ENCODE results near the gene FGD4. TPM values are rescaled to one million over a fixed set of nuclear protein-coding genes. Genes with fewer than 3 reads are reported as not detected.

FGD4 gene
- total RNA-seq, 1 experiment from 2014 or later, result 39.7 TPM

DNA sequence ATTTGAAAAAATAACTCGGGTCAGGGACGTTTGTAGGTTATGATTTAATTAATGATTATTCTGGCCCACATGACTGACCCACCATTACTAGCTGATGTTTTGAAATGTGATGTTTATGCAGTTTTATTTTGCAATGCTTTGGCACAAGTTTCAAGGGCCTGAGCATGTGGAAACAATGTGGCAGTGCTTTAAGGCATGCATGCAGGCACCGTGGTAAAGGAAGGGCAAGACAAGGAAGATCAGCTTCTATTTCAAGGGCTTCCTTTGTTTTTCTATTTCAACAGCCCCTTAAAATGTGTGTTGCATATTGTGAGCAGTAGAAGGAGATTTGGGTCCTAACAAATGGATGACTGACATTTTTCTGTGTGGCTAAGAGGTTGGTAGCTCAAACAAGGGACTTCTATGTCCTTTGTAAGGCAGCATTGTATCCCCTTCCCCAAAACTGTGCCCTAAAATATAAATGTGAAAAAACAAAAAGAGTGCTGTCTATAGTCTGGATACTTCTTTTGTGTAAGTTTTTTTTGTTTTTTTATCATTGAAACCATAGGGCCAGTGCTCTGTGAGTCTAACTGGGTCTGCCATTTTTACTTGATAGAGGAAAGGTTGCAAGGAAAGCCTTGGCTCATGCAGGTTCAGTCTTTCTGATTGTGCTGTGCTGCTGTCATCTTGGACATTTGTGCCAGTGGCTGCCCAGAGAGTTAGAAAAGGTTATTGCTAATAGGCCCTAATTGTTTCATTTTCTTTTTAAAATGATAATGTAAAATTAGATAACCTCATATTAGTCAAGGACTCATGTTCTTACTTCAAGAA is 103.5 kb downstream of the FGD4 start (continued):
- TF ChIP-seq NR3C1 (CRISPR knock-in tag; conservative IDR thresholded peaks at IDR 0.05; ENCODE audit: low read depth), result no peak
- TF ChIP-seq, protein P1, sequence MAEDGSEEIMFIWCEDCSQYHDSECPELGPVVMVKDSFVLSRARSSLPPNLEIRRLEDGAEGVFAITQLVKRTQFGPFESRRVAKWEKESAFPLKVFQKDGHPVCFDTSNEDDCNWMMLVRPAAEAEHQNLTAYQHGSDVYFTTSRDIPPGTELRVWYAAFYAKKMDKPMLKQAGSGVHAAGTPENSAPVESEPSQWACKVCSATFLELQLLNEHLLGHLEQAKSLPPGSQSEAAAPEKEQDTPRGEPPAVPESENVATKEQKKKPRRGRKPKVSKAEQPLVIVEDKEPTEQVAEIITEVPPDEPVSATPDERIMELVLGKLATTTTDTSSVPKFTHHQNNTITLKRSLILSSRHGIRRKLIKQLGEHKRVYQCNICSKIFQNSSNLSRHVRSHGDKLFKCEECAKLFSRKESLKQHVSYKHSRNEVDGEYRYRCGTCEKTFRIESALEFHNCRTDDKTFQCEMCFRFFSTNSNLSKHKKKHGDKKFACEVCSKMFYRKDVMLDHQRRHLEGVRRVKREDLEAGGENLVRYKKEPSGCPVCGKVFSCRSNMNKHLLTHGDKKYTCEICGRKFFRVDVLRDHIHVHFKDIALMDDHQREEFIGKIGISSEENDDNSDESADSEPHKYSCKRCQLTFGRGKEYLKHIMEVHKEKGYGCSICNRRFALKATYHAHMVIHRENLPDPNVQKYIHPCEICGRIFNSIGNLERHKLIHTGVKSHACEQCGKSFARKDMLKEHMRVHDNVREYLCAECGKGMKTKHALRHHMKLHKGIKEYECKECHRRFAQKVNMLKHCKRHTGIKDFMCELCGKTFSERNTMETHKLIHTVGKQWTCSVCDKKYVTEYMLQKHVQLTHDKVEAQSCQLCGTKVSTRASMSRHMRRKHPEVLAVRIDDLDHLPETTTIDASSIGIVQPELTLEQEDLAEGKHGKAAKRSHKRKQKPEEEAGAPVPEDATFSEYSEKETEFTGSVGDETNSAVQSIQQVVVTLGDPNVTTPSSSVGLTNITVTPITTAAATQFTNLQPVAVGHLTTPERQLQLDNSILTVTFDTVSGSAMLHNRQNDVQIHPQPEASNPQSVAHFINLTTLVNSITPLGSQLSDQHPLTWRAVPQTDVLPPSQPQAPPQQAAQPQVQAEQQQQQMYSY (CRISPR knock-in tag; IDR thresholded peaks at IDR 0.05), result no peak
- TF ChIP-seq RELA (CRISPR knock-in tag; IDR thresholded peaks at IDR 0.05; ENCODE audit: borderline replicate concordance), result no peak
- TF ChIP-seq PRRX2 (CRISPR knock-in tag; IDR thresholded peaks at IDR 0.05), result no peak
- no peak for TF ChIP-seq GRHL2 (CRISPR knock-in tag; IDR thresholded peaks at IDR 0.05; ENCODE audit: insufficient replicate concordance, severe bottlenecking)
- no peak for TF ChIP-seq SMAD3 (CRISPR knock-in tag; IDR thresholded peaks at IDR 0.05; ENCODE audit: borderline replicate concordance)
- no peak for TF ChIP-seq ZNF671 (CRISPR knock-in tag; IDR thresholded peaks at IDR 0.05)

DNA sequence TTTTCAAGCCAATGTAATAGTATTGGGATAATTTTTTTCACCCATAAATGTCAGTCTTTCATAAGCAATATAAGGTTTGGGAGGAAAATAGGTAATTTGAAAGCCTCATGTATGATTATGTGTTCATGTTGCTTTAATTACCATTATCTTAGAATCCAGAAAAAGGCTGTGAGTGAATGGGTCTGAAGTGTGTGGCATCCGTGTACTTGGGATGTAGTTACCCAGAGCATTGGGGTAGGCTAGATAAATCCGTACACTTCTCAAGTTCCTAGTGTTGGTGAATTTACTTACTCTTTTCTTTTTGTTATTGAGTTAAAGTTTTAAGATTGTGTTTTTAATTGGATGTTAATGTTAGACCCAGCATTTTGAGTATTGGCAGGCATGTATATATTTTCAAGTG is 104.4 kb downstream of the FGD4 start:
- H3K9me3 Mint-ChIP-seq, result peaks cover 3% of the 10 kb centered on the region; the same call in 1 of the 2 replicates
- H3K36me3 Mint-ChIP-seq, result peaks cover 2% of the 10 kb centered on the region; the same call in 1 of the 2 replicates
- H3K27me3 Mint-ChIP-seq (ENCODE audit: low read depth), result no peaks in the 10 kb centered on the region
- CTCF ChIA-PET, result no interaction called here
- peaks cover 77% of the 10 kb centered on the region for H3K4me1 Mint-ChIP-seq
- ATAC-seq, result no peak
- no peak overlapping the region for H3K4me3 Mint-ChIP-seq
- TF ChIP-seq, protein P2, sequence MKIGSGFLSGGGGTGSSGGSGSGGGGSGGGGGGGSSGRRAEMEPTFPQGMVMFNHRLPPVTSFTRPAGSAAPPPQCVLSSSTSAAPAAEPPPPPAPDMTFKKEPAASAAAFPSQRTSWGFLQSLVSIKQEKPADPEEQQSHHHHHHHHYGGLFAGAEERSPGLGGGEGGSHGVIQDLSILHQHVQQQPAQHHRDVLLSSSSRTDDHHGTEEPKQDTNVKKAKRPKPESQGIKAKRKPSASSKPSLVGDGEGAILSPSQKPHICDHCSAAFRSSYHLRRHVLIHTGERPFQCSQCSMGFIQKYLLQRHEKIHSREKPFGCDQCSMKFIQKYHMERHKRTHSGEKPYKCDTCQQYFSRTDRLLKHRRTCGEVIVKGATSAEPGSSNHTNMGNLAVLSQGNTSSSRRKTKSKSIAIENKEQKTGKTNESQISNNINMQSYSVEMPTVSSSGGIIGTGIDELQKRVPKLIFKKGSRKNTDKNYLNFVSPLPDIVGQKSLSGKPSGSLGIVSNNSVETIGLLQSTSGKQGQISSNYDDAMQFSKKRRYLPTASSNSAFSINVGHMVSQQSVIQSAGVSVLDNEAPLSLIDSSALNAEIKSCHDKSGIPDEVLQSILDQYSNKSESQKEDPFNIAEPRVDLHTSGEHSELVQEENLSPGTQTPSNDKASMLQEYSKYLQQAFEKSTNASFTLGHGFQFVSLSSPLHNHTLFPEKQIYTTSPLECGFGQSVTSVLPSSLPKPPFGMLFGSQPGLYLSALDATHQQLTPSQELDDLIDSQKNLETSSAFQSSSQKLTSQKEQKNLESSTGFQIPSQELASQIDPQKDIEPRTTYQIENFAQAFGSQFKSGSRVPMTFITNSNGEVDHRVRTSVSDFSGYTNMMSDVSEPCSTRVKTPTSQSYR (CRISPR knock-in tag; IDR thresholded peaks at IDR 0.05), result no peak
- TF ChIP-seq ZBTB21 (CRISPR knock-in tag; IDR thresholded peaks at IDR 0.05; ENCODE audit: borderline replicate concordance) (no peak), NR1H2 (CRISPR knock-in tag; IDR thresholded peaks at IDR 0.05) (no peak), ETV6 (CRISPR knock-in tag; IDR thresholded peaks at IDR 0.05) (no peak)
- DNase-seq (ENCODE audit: low spot score), result no peak
- H3K27ac Mint-ChIP-seq, result no peak overlapping the region; the same call in 1 of the 2 replicates
- POLR2A ChIA-PET, result no interaction called here

DNA sequence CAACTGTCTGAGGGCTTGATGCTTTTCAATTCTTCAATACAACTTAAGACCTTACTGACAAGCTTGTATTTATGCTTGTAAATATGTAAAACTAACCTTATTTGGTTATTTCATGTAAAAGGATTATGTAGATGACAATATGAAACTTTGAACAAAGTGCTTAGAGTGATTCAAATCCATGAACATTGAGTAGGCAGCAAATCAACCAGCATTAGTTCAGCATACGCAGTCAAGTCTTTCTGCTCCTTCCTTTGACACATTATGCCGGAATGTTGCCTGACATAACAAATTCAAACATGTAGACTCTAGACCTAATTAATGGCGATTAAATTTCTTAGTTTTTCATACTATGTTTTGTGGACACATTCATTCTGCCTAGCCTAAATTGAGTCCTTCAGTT is 105.2 kb downstream of the FGD4 start:
- Mint-ChIP-seq H3K4me3 (no peak overlapping the region), H3K4me1 (peaks cover 72% of the 10 kb centered on the region), H3K27me3 (ENCODE audit: low read depth) (no peaks in the 10 kb centered on the region), H3K27ac (peak overlapping the region; percentile 45), H3K9me3 (peaks cover 3% of the 10 kb centered on the region; the same call in 1 of the 2 replicates), H3K36me3 (peaks cover 2% of the 10 kb centered on the region; the same call in 1 of the 2 replicates)
- ChIA-PET CTCF (no interaction called here), POLR2A (no interaction called here)
- no peak for ATAC-seq
- no peak for DNase-seq (ENCODE audit: low spot score)
- no peak for TF ChIP-seq NFE2L1 (CRISPR knock-in tag; IDR thresholded peaks at IDR 0.05)
- TF ChIP-seq ARID4B (CRISPR knock-in tag; IDR thresholded peaks at IDR 0.05; ENCODE audit: borderline replicate concordance), result no peak
- no peak for TF ChIP-seq RORB (CRISPR knock-in tag; IDR thresholded peaks at IDR 0.05)
- no peak for TF ChIP-seq TCF7 (CRISPR knock-in tag; IDR thresholded peaks at IDR 0.05; ENCODE audit: low read depth)
- TF ChIP-seq, protein P3, sequence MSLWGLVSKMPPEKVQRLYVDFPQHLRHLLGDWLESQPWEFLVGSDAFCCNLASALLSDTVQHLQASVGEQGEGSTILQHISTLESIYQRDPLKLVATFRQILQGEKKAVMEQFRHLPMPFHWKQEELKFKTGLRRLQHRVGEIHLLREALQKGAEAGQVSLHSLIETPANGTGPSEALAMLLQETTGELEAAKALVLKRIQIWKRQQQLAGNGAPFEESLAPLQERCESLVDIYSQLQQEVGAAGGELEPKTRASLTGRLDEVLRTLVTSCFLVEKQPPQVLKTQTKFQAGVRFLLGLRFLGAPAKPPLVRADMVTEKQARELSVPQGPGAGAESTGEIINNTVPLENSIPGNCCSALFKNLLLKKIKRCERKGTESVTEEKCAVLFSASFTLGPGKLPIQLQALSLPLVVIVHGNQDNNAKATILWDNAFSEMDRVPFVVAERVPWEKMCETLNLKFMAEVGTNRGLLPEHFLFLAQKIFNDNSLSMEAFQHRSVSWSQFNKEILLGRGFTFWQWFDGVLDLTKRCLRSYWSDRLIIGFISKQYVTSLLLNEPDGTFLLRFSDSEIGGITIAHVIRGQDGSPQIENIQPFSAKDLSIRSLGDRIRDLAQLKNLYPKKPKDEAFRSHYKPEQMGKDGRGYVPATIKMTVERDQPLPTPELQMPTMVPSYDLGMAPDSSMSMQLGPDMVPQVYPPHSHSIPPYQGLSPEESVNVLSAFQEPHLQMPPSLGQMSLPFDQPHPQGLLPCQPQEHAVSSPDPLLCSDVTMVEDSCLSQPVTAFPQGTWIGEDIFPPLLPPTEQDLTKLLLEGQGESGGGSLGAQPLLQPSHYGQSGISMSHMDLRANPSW (CRISPR knock-in tag; conservative IDR thresholded peaks at IDR 0.05; ENCODE audit: low read depth), result no peak

Data from WTC11 (cell line).